ENCODE measurements around the gene TRPM4. TPM values are rescaled to one million over a fixed set of nuclear protein-coding genes. Genes with fewer than 3 reads are reported as not detected.

TRPM4 gene
- total and polyA plus RNA-seq, 2 of the 13 experiments (the other 11 are each of a cell fraction or from before 2014, with no cell fraction given): 1.9 to 4.3 TPM

- TF ChIP-seq ZNF704 (CRISPR knock-in tag; IDR thresholded peaks at IDR 0.05; ENCODE audit: borderline replicate concordance) (peak; percentile 78; the same call in 1 of the 2 replicates), ZNF784 (CRISPR knock-in tag; IDR thresholded peaks at IDR 0.05; ENCODE audit: borderline replicate concordance) (no peak), ZNF878 (CRISPR knock-in tag; IDR thresholded peaks at IDR 0.05) (no peak), NFAT5 (CRISPR knock-in tag; IDR thresholded peaks at IDR 0.05) (peak; percentile 74; the same call in 1 of the 2 replicates), ZNF543 (CRISPR knock-in tag; IDR thresholded peaks at IDR 0.05) (0 out of 2 replicates have a peak, but pooled peaks have one; percentile 57), CC2D1A (CRISPR knock-in tag; IDR thresholded peaks at IDR 0.05) (no peak), ZNF318 (CRISPR knock-in tag; IDR thresholded peaks at IDR 0.05) (peak; percentile 91; the same call in 1 of the 2 replicates), RFX3 (CRISPR knock-in tag; IDR thresholded peaks at IDR 0.05) (no peak), AGO1 (IDR thresholded peaks at IDR 0.05; ENCODE audit: low read depth, low read length, poor library complexity, severe bottlenecking) (peak; percentile 49)
Measured at GRCh38 chr19:49118565-49119410, 38.8 kb upstream of the TRPM4 start, which contains the start of gene C19orf73 (continued).

All from HepG2 (cell line).